Activated CD8-positive, alpha-beta memory T cell treated with anti-CD3 and anti-CD28 coated beads, Interleukin-2, amount 50 U/mL, for 1 hour (primary cell): ENCODE measurements around the gene DCTN1.
"Not testable (repeated sequence)": the region's sequence is repeated elsewhere in the genome, so short reads cannot be mapped to it uniquely, and the experiment has no call there.

Source experiments
- DNase-seq: peaks from one replicate; pipeline ENCODE4 v3.0.0-alpha.2; 2020; ENCODE audit errors: extremely low read depth

The DCTN1 gene

DNA sequence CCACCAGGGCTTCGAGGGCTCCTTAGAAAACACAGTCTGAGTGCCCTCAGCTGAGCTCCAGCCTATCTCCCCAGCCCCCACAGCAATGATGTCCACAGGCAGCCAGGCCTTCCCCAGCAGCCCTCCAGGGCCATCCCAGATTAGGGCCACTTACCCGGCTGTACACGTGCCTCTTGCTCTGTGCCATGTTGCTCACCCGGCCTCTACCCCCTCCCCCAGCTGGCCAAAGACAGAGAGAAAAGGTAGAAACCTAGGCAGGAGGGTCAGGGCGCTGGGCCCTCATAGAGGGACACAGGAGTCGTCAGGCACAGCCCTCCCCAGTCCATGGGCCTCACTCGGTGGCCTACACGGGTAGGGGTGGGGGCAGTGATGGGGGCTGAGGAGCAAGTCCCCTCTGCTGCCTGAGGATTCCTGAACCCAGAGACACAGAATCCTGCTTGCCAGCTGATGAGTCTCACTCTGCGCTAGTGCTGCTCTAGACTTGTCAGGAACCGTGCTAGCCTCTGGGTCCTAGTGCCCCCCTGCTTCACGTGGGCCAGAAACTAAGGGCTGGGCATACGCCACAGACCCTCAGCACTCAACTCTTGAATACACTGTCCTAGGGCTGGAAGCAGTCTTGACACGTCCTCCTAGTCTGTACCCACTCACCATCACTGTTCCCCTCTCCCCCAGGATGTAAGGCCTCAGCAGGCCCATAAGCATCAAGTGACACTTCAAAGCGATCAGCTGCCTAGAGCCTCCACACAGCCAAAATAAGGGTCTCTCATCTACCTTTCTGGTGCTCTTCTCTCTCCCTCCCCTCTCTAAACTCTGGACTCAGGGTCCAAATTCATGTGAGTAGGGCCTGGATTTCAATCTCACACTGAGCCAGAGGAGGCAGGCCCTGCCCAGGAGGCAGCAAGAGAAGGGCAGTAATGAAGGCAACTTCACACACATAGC lies at the start of gene DCTN1:
Gene DCTN1, minus strand, starts transcription at position 461 of the 939 bp plus-strand sequence. Its CDS starts 274 bp downstream, at position 187.
- DNase-seq = no peak

DNA sequence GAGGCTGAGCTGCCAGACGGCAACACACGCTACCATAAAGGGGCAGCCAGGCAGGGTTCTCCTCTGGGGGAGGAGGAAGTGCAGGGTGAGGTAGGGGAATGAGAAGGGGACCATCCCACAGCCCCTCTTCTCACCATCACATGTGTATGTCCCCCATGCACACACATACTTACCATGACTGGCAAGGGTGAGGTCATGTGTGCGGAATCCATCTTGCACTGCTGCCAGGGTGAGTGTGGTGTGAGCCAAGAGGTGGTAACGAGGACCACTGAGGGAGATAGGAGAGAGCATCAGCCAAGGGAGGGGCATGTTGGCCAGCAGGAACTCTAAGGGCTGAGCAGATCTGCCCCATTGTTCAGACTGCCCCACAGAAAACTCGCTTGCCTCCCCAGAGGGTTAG lies 48.6 kb upstream of the DCTN1 start:
- DNase-seq = no peak

DNA sequence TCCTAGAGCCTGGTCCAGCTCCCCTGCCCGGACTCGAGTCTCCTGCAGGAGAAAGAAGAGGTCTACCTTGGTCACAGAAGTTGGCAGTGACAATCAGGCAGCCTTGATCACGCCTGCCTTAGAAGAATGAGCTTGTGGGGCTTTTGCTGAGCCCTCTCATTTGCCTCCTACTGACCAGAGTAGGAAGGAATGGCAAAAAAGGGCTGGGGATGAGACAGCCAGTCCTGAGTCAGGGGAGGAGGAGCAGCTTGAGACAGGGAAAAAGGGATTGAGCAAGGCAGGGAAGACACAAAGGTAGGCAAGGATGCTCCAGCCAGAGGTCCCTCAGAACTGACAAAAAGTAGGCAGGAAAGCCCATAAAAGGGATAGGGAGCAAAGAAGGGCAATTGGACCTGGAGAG lies 47.4 kb upstream of the DCTN1 start:
- DNase-seq = no peak

DNA sequence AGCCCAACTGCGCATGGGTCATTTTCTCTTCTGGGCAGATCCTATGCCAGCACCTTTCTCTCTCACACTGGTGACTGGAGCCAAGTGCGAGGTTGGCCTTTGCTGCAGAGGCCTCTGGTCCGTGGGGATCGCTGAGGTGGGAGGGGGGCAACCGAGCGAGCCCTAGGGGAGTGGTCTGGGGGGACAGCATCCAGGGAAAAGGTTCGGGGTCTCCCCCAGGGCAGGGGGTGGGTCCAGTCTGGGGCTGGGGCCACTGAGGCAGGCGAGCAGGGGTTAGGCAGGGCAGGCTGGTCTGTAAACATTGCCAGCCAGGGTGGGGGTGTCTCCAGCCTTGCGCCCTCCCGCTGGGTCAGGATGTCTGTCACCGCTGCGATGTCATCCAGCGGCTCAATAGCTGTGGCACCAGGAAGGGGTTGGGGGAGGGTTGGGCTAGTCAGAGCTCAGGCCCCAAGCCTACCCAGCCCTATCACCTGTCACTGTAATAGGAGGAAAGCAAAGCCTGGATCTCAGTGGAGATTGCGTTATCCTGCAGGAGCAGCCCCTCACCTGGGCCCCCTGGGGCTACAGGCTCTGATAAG lies 46.2 kb upstream of the DCTN1 start:
- DNase-seq = no peak

DNA sequence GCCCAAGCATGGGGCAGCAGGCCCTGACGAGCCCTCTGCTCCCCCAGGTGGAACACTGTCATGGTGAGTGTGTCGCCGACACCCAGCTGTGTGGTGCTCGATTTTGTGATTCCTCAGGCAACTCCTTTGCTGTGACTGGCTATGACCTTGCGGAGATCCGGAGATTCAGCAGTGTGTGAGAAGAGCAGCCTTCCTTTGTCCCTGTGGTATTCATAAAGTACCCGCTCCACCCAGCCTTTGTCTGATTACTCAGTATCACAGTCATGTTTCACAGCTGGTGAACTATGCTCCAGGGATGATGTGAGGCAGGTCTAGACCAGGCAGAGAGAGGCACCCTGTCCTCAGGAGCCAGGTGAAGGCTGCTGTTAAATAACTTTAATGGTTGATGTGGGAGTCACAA lies 45.4 kb upstream of the DCTN1 start:
- DNase-seq = no peak

DNA sequence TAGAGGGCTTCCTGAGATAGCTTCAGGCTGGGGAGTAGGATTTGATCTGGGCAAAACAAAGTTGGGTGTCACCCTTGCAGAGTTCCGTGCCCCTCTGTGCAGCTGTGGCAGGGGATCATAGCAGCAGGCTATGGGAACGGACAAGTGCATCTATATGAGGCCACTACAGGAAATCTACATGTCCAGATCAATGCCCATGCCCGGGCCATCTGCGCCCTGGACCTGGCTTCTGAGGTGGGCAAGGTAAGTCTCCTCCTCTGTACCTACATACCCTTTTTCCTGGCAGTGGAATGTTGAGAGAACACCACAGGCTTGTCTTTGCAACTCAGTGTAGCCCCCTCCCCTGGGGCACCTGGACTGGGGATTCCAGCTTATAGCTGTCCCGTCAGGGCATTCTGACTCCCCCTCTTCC lies 44.9 kb upstream of the DCTN1 start:
- no peak for DNase-seq

DNA sequence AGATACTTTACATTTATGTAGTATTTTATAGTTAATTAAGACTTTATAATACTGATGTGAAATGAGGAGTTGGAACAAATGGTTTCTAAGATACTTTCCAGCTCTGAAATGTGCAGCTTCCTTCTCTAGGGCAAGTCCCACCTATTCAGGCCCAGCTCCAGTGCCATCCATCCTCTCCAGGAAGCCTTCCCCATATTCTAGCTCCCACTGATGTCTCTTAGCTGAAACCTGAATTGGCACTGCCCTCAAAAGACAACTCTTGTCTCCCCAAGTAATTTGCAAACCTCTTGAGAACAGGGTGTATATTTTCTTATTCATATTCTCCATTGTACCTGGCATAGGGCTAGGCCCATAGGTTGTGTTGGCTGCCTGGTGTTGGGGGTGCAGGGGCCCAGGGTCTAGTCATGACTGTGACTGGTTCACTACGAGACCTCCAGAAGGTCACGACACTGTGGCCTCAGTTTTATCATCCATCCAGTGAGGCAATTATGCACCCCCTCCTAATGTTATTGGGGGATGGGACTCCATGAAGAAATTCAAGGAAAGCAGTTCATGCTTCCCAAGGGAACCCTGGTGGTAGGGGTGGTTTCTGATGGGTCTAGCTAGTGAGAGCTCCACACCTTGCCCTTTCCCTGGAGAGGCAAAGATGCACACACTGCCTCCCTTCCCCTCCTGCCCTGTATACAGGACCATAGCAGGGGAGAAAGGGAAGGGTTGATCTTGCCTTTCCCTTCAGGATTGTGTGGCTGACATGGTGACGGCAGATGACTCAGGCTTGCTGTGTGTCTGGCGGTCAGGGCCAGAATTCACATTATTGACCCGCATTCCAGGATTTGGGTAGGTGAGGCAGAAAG lies 44.3 kb upstream of the DCTN1 start:
- DNase-seq = no peak

DNA sequence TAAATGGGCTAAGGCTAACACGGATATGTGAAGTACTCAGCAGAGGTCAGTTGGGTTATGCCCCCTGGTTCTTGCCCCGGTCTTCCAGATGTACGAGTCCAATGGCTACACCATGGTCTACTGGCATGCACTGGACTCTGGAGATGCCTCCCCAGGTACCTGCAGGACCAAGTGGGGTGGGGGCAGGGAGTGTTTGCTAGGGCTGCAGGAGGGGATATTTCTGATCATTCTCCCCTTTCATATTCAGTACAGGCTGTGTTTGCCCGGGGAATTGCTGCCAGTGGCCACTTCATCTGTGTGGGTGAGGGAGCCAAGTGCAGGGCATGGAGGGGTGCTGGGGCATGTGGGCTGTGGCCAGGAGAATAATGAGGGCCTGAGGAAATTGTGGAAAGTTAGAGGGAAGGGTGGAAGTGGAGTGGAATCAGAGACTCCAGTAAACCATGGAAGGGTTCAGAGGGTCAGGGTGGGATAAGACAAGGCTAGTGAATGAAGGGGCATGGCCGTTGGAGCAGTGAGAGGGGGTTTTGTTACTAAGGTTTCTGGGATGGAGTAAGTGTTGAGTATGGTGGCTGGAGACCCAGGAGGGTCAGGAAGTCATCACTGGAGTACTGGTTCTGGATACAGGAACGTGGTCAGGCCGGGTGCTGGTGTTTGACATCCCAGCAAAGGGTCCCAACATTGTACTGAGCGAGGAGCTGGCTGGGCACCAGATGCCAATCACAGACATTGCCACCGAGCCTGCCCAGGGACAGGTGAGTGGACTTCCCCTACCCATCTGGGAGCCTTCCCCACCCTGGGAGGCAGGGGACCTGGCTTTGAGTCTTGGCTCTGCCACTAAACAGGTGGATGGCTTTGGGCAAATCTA lies 43.4 kb upstream of the DCTN1 start:
- DNase-seq = no peak

DNA sequence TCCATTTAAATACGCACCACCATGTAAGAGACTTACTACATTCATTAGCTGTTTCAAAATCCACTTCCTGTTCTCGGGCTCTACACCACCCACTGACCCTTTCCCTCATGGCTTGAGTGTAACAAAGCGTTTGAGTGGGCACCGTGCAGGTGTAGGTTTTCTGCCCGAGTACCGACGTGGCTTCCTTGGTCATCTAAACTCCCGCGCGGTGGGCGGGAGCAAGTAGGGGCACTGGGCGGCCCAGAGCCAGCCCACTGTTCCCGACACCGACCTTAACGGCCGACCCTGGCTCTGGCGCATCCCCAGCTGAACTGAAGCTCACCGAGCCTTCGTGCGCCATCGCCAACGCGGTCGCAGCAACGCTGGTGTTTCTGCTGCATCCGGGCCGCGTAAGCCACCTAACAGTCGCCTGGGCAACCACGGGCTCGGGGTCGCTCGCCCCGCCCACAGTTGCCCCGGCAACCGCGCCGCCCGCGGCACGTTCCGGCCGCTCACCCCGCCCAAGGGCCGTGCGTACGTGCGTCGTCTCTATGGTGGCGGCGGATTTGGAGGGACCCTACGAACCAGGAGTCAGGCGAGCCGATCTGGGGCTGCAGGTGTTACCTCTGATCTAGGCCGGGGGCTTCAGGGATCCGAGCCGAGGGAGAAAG lies 41.2 kb upstream of the DCTN1 start, which contains the start of the genes C2orf81 and WDR54:
Gene C2orf81, minus strand, starts transcription at position 399 of the 650 bp plus-strand sequence. Its CDS starts 59 bp downstream, at position 340.
Gene WDR54, plus strand, starts transcription at position 510 of the 650 bp plus-strand sequence. CDS start 424 bp downstream, outside the sequence.
- peak; percentile 80 for DNase-seq

DNA sequence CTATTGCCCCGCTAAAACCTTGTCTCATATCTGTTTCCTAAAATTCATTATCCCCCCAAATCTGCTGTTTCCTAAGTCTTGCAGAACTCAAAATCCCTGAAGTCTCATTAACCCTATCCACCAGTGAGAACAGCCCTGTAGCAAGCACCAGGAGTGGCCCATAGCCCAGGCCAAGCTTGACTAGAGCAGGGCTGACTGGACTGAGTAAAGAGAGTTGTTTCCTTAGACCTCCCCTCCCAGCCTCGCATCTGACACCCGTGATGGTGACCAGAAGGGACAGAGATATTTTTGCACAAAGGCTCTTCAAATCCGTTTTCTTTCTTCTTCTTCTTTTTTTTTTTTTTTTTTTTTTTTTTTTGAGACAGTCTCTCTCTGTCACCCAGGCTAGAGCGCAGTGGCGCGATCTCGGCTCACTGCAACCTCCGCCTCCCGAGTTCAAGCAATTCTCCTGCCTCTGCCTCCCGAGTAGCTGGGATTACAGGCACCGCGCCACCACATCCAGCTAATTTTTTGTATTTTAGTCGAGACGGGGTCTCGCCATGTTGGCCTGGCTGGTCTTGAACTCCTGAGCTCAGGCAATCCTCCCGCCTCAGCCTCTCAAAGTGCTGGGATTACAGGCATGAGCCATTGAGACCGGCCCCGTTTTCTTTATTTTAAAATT lies 40.5 kb upstream of the DCTN1 start:
- not testable (repeated sequence) for DNase-seq

DNA sequence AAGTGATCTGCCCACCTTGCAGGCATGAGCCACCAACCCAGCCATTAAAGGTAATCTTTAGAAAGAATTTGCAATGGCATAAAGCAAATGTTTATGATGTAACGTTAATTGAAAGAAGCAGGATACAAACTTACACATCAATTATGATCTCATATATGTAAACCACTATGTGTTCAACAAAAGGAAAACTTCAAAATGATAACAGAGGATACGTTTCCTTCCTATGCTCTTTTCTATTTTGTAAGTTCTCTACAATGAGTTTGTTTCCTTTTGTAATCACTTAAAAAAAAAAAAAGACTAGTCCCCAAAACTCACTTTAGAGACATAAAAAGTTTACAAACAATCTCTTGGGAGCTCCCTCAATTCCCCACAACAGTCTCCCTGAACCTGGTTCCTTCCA lies 39.9 kb upstream of the DCTN1 start:
- DNase-seq = no peak

DNA sequence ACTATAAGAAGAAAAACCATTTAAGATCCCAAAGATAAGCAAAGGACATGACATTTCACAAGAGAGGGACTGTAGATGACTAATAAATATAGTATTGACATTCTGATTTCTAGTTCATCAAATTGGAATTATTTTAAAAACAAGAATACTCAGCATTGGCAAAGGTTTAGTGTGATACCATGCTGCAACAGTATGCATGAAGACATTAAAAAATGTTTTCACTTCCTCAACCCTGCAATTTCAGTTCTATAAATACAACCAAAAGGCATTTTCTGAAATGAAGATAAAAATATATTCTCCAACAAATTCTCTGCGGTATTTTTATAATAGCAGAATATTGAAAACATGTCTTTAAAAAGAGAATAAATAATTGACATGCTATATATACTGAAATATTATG lies 39.2 kb upstream of the DCTN1 start:
- no peak for DNase-seq

DNA sequence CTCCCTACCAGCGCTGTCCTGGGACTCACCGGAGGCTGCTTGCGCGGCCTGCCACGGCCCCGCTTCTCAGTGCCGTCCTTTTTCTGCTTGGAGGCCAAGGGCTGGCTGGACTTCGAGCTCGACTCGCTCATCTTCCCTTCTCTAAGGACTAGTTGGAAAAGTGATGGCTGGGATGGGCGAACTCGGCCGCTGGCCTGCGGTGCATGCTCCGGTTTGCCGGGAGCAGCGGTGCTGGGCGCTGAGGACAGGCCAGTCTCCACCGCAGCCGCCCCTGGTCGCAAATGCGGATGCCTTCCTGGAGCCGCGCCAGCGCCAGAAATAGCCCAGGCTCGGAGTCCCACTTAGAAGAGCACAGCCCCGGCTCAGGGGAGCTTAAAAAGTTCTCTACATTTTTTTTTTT lies 38.2 kb upstream of the DCTN1 start:
- DNase-seq = no peak

DNA sequence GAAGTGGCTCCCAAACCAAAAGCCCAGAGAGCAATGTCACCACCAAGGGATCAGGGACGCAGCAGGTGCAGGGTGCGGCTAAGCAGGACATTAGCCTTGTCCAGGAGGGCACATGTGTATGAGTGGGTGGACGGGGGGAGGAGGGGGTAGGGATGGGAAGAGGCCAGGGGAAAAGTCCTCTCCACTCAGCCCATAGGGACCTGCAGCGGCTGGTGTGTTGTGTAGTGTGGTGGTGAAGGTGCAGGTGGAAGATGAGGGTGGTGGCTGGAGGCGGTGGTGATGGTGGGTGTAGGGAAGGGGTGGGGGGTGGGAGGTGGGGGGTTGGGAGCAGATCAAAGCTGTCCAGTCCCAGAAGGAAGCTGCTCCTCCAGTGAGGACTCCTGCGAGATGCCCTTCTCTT lies 37.7 kb upstream of the DCTN1 start:
- DNase-seq = no peak

DNA sequence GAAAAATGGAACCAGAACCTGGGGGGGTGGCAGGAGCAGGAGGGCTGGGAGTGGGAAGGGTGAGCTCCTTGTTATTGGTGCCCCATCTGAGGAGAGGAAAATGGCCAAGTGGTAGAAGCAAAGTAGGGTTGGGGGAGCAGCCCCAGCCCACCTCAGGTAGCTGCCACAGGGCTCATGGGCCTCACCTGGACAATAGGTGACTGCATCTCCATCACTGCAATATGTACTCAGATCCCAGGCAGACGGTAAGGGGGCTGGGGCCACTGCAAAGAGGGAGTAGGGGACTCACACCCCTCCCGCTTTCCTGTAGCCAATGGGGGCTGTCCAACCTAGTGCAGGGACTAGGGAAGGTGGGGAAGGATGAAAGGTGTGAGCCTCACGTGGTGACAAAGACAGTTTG lies 37.1 kb upstream of the DCTN1 start:
- DNase-seq = no peak

DNA sequence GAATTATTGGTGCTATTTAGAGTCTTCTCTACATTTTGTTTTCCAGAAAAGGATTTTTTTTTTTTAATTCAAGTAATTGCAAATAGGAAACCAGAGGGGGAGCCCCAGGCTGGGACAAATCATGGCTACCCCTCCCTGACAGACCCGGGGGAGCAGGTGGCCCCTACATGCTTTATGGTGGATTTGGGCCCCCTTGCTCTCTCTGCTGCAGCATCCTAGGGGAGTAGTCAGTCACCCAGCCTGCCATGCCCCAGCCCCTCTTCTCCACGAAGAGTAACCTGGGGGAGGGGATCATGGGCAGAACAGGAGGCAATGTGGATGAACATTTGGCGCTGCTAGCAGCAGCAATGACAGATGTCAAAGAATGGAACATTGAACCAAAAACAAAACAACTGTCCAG lies 36.7 kb upstream of the DCTN1 start:
- DNase-seq = no peak

DNA sequence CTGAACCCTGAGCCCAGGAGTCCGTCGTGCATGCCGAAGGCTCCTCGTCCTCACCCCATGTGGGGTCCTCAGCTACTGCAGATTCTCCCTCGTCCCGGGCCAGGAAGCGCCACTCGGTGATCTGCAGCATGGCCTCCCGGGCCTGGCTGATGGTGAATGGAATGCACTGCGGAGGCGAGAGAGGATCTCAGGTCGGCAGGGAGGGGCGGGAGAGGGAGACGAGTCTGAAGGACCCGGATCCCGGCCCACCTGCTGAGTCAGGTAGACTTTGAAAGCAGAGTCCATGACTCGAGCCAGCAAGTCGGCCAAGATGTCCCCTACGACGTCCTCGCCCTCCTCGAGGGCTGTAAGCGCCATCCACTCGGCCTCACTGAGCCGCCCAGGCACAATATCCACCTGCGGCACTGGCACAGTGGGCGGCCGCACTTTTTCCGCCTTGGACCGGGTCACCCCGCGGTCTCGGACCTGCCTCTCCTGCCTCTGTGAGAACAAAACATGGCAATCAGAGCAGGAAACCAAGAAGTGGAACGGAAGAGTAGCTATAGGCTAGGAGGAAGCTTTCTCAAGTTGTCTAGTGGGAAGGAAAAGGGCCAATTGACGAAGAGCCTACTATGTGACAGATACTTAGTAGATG lies 35.8 kb upstream of the DCTN1 start:
- DNase-seq = no peak

DNA sequence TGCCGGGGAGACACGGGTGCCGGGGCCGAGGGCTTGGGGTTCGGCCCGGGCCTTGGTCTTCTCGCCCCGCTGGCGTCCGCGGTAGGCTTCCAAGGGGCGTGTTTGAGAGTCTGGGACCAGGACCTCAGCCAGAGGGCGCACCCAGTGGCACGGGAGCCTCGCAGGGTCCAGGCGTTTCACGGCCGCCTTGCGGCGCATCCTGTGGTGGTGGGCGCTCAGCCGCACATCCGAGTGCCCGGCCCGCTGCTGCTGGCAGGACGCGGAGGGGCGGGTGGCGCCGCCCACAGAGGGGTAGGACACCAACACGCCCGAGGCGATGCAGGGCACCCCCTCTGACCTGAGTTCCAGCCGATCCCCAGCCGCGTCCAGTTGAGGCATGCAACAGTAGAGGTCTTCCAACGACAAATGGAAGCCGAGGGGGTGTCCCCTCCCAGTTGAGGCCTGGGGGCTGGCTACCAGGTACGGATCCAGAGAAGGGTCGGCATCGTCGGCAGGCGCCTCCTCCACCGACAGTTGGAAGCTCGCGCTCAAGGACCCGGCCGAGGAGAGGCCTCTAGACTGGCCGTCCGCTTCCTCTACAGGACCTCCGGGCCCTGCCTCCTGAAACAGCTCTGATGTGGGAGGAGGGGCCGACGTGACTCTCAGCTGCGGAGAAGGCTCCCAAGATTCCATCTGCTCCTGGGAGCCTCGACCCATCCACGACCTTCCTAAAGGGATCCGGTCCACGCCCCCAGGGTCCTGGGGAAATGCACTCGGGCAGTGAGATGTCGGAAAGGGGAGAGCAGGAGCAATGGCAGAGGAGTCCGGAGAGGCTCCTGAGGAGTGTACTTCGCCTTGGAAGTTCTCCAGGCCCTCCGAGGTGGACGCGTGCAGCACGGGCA lies 35.0 kb upstream of the DCTN1 start:
- no peak for DNase-seq

DNA sequence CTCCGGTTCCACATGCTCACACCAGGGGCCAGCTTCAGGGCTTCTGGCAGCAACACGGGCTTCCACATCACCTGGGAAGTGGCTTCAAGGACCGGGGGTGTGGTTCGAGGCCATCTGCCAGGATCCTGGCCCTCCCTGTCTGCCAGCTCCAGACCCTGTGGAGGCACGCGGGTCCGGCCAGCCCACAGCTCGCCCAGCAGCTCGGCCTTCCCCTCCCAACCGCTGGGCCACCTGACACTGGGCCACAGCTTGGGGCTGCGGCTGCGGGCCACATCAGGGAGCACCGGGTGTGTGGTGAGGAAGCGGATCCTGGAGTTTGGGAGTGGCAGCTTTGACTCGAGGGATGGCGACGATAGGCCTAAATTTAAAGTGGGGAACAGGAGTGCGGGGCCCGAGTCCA lies 34.3 kb upstream of the DCTN1 start:
- no peak for DNase-seq
